Heart left ventricle (tissue), 16 donors: ENCODE results near the gene HELLS. TPM values are rescaled to one million over a fixed set of nuclear protein-coding genes. Genes with fewer than 3 reads are reported as not detected.
"Not testable (repeated sequence)": the region's sequence is repeated elsewhere in the genome, so short reads cannot be mapped to it uniquely, and the experiment has no call there.

Experiments
- ATAC-seq, 4 donors: fragments of 200-7000 bp; cut with Tn5 transposase; one replicate each; pipeline ENCODE4 v1.9.1; 2020 to 2022; ENCODE audit warnings: moderate library complexity in 4 of 4, mild to moderate bottlenecking in 3 of 4, moderate number of reproducible peaks in 1 of 4
- DNase-seq, 5 donors: peaks; one replicate each; pipeline ENCODE4 v3.0.0-alpha.2; 2020
- H3K27ac ChIP-seq, 12 donors: fragments of 200-600 bp; sonication (generic) in 4 of 12; one replicate each; pipeline versions ENCODE4 v1.5.0 to v1.8.0; 2016 to 2022; ENCODE audit warnings: mild to moderate bottlenecking in 2 of 12
- H3K27me3 ChIP-seq, 9 donors: fragments of 200-600 bp; sonication (generic) in 2 of 9; one replicate each; pipeline versions ENCODE4 v1.5.1 to v1.8.0; 2016 to 2022; ENCODE audit warnings: mild to moderate bottlenecking in 3 of 9
- H3K36me3 ChIP-seq, 9 donors: fragments of 200-600 bp; sonication (generic) in 2 of 9; one replicate each; pipeline versions ENCODE4 v1.5.0 to v1.8.0; 2018 to 2022; ENCODE audit warnings: mild to moderate bottlenecking in 2 of 9
- H3K4me1 ChIP-seq, 12 donors: fragments of 200-600 bp; sonication (generic) in 4 of 12; one replicate each; pipeline versions ENCODE4 v1.5.0 to v1.8.0; 2016 to 2022; ENCODE audit warnings: mild to moderate bottlenecking in 3 of 12
- H3K4me3 ChIP-seq, 12 donors: fragments of 200-600 bp; sonication (generic) in 4 of 12; one replicate each; pipeline versions ENCODE4 v1.5.0 to v1.8.0; 2017 to 2022; ENCODE audit warnings: mild to moderate bottlenecking in 9 of 12, moderate library complexity in 4 of 12
- H3K9me3 ChIP-seq, 12 donors: fragments of 200-600 bp; sonication (generic) in 4 of 12; one replicate each; pipeline versions ENCODE4 v1.5.0 to v1.8.0; 2016 to 2022; ENCODE audit warnings: mild to moderate bottlenecking in 1 of 12
- POLR2A ChIP-seq, 2 donors: fragments of 450-650 bp; IDR thresholded peaks; one replicate each; pipeline ENCODE4 v1.6.1; 2017; ENCODE audit warnings: antibody characterized with exemption in 2 of 2, mild to moderate bottlenecking in 2 of 2, moderate library complexity in 2 of 2
- WGBS, 4 donors: extraction: QIAGEN DNeasy Blood & Tissue Kit in 2 of 4; methylation state at CpG; one replicate each; pipeline versions ENCODE4 v1.1.5 to v1.1.7; 2013 to 2018; 5-methylcytosine and 5-hydroxymethylcytosine counted together
- intact Hi-C, 10 donors: fragments of 100-400 bp; cut with DNase I; formaldehyde crosslinking; loops; one replicate each; pipeline versions ENCODE4 v1.11.1 to v1.14.2; 2022
- polyA plus RNA-seq, 2 donors: library from polyadenylated mRNA; stranded (reverse); fragments of 200-250 nt; gene quantifications; one replicate each; pipeline ENCODE4 v1.2.3, GENCODE V29; 2013
- total RNA-seq, 9 donors: library from RNA; depleted of rRNA in 2 of 9; stranded (reverse); fragments of >200 nt in 2 of 9; fragmentation: NEBNext Ultra II Directional in 3 of 9; extraction: Animal tissue kit (Norgen Biotek cat#: 25700) in 3 of 9; gene quantifications; one replicate each; pipeline versions ENCODE4 v1.1.0 to v1.2.4, GENCODE V29; 2016 to 2023
- TF ChIP-seq, protein P1 (sequence below), 12 donors: fragments of 200-600 bp; sonication (generic) in 4 of 12; IDR thresholded peaks; one replicate each; pipeline versions ENCODE4 v1.5.0 to v1.8.0; 2018 to 2022; ENCODE audit warnings: antibody characterized with exemption in 12 of 12, mild to moderate bottlenecking in 5 of 12
- donor health status: ischemic (EF 13 %, LVEDD 7.1; RV severe dilation, severe dysfunction).
- donor health status: healthy with polysubstance abuse.
- donor health status: DM: no; HTN: yes; CAD: no.
- donor health status: DM: no; HTN: no; CAD: no.
- donor health status: ischemic (EF 25% LVEDD 6.9; RV normal size, moderate dysfunction).
- donor health status: ischemic (EF 25% LVEDD 5.7; RV mildly dilated, moderate dysfunction).
- donor health status: healthy.
- donor health status: DM: yes; HTN: yes; CAD: no.
- donor health status: ischemic (EF 35%, LVEDD 5.7; RV mildly dilated, moderate dysfunction).
- donor health status: nonischemic (EF 11% LVEDD 7.7; RV severe dilation, severe dysfunction).
- donor health status: DM: yes; HTN: yes; CAD: no.
- donor health status: PGD.
- donor health status: ischemic (EF 29% LVEDD 5.4; RV normal size, mild dysfunction).
- donor health status: nonischemic (EF 23%, LVEDD 6.1; RV moderate dilation, normal function).

The HELLS gene
- total and polyA plus RNA-seq, 11 donors = 0.23 to 8.9 (median 0.75) TPM

DNA sequence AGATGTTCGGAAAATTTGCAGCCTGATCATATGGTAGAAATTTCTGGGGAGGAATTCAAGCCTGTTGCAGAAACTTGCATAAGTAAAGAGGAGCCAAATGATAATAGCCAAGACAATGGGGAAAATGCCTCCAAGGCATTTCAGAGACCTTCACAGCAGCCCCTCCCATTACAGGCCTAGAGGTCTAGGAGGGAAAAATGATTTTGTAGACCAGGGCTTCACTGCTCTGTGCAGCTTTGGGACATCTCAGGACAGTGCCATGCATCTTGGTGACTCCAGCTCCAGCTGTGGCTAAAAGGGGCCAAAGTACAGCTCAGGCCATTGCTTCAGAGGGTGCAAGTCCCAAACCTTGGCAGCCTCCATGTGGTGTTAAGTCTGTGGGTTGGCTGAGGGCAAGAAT lies 87.4 kb downstream of the HELLS start:
- no peak overlapping the region for H3K27ac ChIP-seq
- ATAC-seq (no peak), DNase-seq (no peak)
- no peak for TF ChIP-seq POLR2A (IDR thresholded peaks at IDR 0.05)
- TF ChIP-seq, protein P1, sequence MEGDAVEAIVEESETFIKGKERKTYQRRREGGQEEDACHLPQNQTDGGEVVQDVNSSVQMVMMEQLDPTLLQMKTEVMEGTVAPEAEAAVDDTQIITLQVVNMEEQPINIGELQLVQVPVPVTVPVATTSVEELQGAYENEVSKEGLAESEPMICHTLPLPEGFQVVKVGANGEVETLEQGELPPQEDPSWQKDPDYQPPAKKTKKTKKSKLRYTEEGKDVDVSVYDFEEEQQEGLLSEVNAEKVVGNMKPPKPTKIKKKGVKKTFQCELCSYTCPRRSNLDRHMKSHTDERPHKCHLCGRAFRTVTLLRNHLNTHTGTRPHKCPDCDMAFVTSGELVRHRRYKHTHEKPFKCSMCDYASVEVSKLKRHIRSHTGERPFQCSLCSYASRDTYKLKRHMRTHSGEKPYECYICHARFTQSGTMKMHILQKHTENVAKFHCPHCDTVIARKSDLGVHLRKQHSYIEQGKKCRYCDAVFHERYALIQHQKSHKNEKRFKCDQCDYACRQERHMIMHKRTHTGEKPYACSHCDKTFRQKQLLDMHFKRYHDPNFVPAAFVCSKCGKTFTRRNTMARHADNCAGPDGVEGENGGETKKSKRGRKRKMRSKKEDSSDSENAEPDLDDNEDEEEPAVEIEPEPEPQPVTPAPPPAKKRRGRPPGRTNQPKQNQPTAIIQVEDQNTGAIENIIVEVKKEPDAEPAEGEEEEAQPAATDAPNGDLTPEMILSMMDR (IDR thresholded peaks at IDR 0.05) = no peak
- H3K4me3 ChIP-seq = no peak overlapping the region
- intact Hi-C loops = no loop called here
- no peaks in the 10 kb centered on the region for H3K27me3 ChIP-seq
- WGBS, 4 donors = 87 to 95% (median 93%) methylated on average over 1 of the region's 1 CpG
- H3K9me3 ChIP-seq = peaks cover 0 to 29% (median 3%) of the 10 kb centered on the region in 12 donors
- H3K36me3 ChIP-seq = no peaks in the 10 kb centered on the region
- H3K4me1 ChIP-seq = no peaks in the 10 kb centered on the region

DNA sequence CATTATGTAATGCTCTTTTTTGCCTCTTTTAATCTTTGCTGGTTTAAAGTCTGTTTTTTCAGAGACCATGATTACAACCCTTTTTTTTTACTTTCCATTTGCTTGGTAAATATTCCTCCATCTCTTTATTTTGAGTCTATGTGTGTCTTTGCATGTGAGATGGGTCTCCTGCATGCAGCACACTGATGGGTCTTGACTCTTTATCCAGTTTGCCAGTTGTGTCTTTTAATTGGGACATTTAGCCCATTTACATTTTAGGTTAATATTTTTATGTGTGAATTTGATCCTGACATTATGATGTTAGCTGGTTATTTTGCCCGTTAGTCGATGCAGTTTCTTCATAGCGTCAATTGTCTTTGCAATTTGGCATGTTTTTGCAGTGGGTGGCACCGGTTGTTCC lies 92.5 kb downstream of the HELLS start:
- H3K9me3 ChIP-seq = peaks cover 0 to 39% (median 11%) of the 10 kb centered on the region in 12 donors
- H3K4me3 ChIP-seq, H3K36me3 ChIP-seq, DNase-seq, H3K27ac ChIP-seq, H3K4me1 ChIP-seq, H3K27me3 ChIP-seq, ATAC-seq, intact Hi-C loops: not testable (repeated sequence)
- WGBS, 4 donors = 94 to 97% (median 96%) methylated on average over 4 of the region's 4 CpGs

DNA sequence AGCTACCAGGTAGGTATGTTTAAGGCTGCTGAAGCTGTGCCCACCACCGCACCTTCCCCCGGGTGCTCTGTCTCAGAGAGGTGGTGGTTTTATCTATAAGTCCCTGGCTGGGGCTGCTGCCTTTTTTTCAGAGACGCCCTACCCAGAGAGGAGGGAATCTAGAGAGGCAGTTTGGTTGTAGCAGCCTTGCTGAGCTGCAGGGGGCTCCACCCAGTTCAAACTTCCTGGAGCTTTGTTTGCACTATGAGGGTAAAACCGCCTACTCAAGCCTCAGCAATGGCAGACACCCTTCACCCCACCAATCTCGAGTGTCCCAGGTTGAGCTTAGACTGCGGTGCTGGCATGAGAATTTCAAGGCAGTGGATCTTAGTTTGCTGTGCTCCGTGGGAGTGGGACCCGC lies 94.3 kb downstream of the HELLS start:
- Histone ChIP-seq H3K4me3 (no peak overlapping the region), H3K9me3 (peaks cover 0 to 31% (median 11%) of the 10 kb centered on the region in 12 donors), H3K27me3 (no peaks in the 10 kb centered on the region), H3K27ac (no peak overlapping the region), H3K36me3 (no peaks in the 10 kb centered on the region), H3K4me1 (no peaks in the 10 kb centered on the region)
- DNase-seq (no peak), ATAC-seq (no peak)
- intact Hi-C loops = no loop called here
- no peak for TF ChIP-seq POLR2A (IDR thresholded peaks at IDR 0.05)
- TF ChIP-seq, protein P1 (IDR thresholded peaks at IDR 0.05) = no peak
- 84 to 91% (median 87%) methylated on average over 8 of the region's 8 CpGs for WGBS, 4 donors

DNA sequence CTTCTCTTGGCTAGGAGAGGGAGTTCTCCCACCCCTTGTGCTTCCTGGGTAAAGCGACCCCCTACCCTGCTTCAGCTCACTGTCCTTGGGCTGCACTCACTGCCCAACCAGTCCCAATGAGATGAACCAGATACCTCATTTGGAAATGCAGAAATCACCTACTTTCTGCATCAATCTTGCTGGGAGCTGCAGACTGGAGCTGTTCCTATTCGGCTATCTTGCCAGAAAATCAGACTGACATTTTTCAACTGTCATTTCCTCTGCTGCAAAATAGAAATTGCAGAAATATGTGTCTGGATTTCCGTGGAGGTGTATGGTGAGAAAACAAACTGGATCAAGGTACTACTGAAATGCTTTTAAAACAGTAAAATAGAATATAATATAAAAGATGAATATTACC lies 95.0 kb downstream of the HELLS start:
- peaks cover 0 to 29% (median 11%) of the 10 kb centered on the region in 12 donors for H3K9me3 ChIP-seq
- 55 to 77% (median 67%) methylated on average over 3 of the region's 3 CpGs for WGBS, 4 donors
- no peaks in the 10 kb centered on the region for H3K27me3 ChIP-seq
- no peak overlapping the region for H3K27ac ChIP-seq
- no peaks in the 10 kb centered on the region for H3K36me3 ChIP-seq
- H3K4me3 ChIP-seq = no peak overlapping the region
- intact Hi-C loops = no loop called here
- ATAC-seq = no peak
- TF ChIP-seq, protein P1 (IDR thresholded peaks at IDR 0.05) = no peak
- no peak for TF ChIP-seq POLR2A (IDR thresholded peaks at IDR 0.05)
- no peaks in the 10 kb centered on the region for H3K4me1 ChIP-seq
- DNase-seq = no peak

DNA sequence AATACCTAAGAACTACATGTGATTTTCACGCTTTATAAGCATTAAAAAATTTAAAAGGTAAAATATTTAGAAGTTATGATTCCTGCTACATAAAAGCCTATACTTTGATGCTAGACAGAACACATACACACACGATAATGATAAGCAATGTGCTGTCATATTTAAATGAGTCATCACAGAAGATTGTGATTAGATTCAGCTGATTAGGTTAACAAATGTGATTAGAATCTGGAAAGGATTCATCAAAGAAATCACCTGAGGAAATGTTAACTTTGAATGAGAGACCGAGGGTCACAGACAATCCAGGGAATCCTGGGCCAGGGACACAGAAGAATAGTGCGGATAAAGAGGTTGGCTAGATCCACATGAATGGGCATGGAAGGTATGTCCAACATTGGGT lies 95.9 kb downstream of the HELLS start:
- no peaks in the 10 kb centered on the region for H3K36me3 ChIP-seq
- H3K4me3 ChIP-seq = no peak overlapping the region
- ATAC-seq = no peak
- H3K9me3 ChIP-seq = peaks cover 0 to 29% (median 11%) of the 10 kb centered on the region in 12 donors
- DNase-seq = no peak
- H3K27ac ChIP-seq = no peak overlapping the region
- no peaks in the 10 kb centered on the region for H3K4me1 ChIP-seq
- no peaks in the 10 kb centered on the region for H3K27me3 ChIP-seq
- intact Hi-C loops = no loop called here
- TF ChIP-seq, protein P1 (IDR thresholded peaks at IDR 0.05) = no peak
- no peak for TF ChIP-seq POLR2A (IDR thresholded peaks at IDR 0.05)
- 81 to 90% (median 85%) methylated on average over 4 of the region's 4 CpGs for WGBS, 4 donors
